ENCODE results near the gene CPSF4L. TPM values are rescaled to one million over a fixed set of nuclear protein-coding genes. Genes with fewer than 3 reads are reported as not detected.

Gene CPSF4L
- total and polyA plus RNA-seq, 11 donors, result not detected

GRCh38 chr17:73230088-73230487 is 31.6 kb downstream of the CPSF4L start:
- H3K9me3 ChIP-seq, result no peaks in the 10 kb centered on the region
- no peaks in the 10 kb centered on the region for H3K27me3 ChIP-seq
- H3K4me1 ChIP-seq, result peaks cover 5 to 67% (median 49%) of the 10 kb centered on the region in 12 donors
- peak overlapping the region in 1 of 12 donors; percentile 78 for H3K4me3 ChIP-seq
- intact Hi-C loops (cut with DNase I), result loop anchor here in 6 of 10 donors (2.0 to 5.0 kb wide), 4 partner anchors 33 to 503 kb away; partner anchors contain the start of gene COG1 (in 4 of the 6)
- TF ChIP-seq CTCF (IDR thresholded peaks at IDR 0.05), result no peak
- 91 to 97% (median 96%) methylated on average over 6 of the region's 6 CpGs for WGBS, 4 donors
- peaks cover 0 to 10% (median 0%) of the 10 kb centered on the region in 9 donors for H3K36me3 ChIP-seq
- no peak overlapping the region for H3K27ac ChIP-seq
- DNase-seq (no peak), ATAC-seq (no peak)

- Histone ChIP-seq H3K27me3 (no peaks in the 10 kb centered on the region), H3K4me3 (no peak overlapping the region), H3K27ac (peak overlapping the region in 10 of 12 donors; percentile 12 to 72 (median 56)), H3K4me1 (peaks cover 5 to 69% (median 48%) of the 10 kb centered on the region in 12 donors), H3K36me3 (peaks cover 0 to 9% (median 0%) of the 10 kb centered on the region in 9 donors), H3K9me3 (no peaks in the 10 kb centered on the region)
- WGBS, 4 donors, result 2 to 10% (median 3%) methylated on average over 2 of the region's 2 CpGs
- no peak for TF ChIP-seq POLR2A (IDR thresholded peaks at IDR 0.05)
- no peak for TF ChIP-seq CTCF (IDR thresholded peaks at IDR 0.05)
- intact Hi-C loops (cut with DNase I), result no loop called here
- DNase-seq (peak in 4 of 5 donors; percentile 44 to 78 (median 60)), ATAC-seq (peak in 3 of 4 donors; percentile 29 to 57 (median 52))
Measured at GRCh38 chr17:73228748-73229236, 32.9 kb downstream of the CPSF4L start.

- H3K27ac ChIP-seq, result peak overlapping the region in 7 of 12 donors; percentile 12 to 72 (median 57)
- 37 to 48% (median 40%) methylated on average over 6 of the region's 6 CpGs for WGBS, 4 donors
- H3K4me1 ChIP-seq, result peaks cover 5 to 61% (median 42%) of the 10 kb centered on the region in 12 donors
- TF ChIP-seq CTCF (IDR thresholded peaks at IDR 0.05), result no peak
- no peak for TF ChIP-seq POLR2A (IDR thresholded peaks at IDR 0.05)
- intact Hi-C loops (cut with DNase I), result no loop called here
- no peak for ATAC-seq
- no peak for DNase-seq
- no peaks in the 10 kb centered on the region for H3K27me3 ChIP-seq
- H3K4me3 ChIP-seq, result no peak overlapping the region
- peaks cover 0 to 9% (median 0%) of the 10 kb centered on the region in 9 donors for H3K36me3 ChIP-seq
- H3K9me3 ChIP-seq, result no peaks in the 10 kb centered on the region
Measured at GRCh38 chr17:73227944-73228343, 33.7 kb downstream of the CPSF4L start.

- H3K36me3 ChIP-seq, result peaks cover 0 to 9% (median 0%) of the 10 kb centered on the region in 9 donors
- no peak overlapping the region for H3K4me3 ChIP-seq
- intact Hi-C loops (cut with DNase I), result no loop called here
- 55 to 70% (median 58%) methylated on average over 3 of the region's 3 CpGs for WGBS, 4 donors
- DNase-seq (no peak), ATAC-seq (no peak)
- H3K9me3 ChIP-seq, result no peaks in the 10 kb centered on the region
- TF ChIP-seq CTCF (IDR thresholded peaks at IDR 0.05) (no peak), POLR2A (IDR thresholded peaks at IDR 0.05) (no peak)
- H3K27ac ChIP-seq, result peak overlapping the region in 4 of 12 donors; percentile 44 to 72 (median 69)
- peaks cover 5 to 61% (median 43%) of the 10 kb centered on the region in 12 donors for H3K4me1 ChIP-seq
- no peaks in the 10 kb centered on the region for H3K27me3 ChIP-seq
Measured at GRCh38 chr17:73227379-73227778, 34.3 kb downstream of the CPSF4L start.

Measured in heart left ventricle (tissue), 16 donors.